Large intestine (tissue), 12 donors: ENCODE data around the gene RPL41. TPM values are rescaled to one million over a fixed set of nuclear protein-coding genes. Genes with fewer than 3 reads are reported as not detected.
"Not testable (repeated sequence)": the region's sequence is repeated elsewhere in the genome, so short reads cannot be mapped to it uniquely, and the experiment has no call there.

Experiments
- DNase-seq, 2 donors: peaks; one replicate each; pipeline versions ENCODE4 v3.0.0 to v3.0.0-alpha.2; 2013
- H3K27ac ChIP-seq: one replicate; pipeline ENCODE4 v1.5.1; 2013; ENCODE audit warnings: low read length
- H3K27me3 ChIP-seq: 2 replicates; pipeline ENCODE4 v1.6.1; 2013; ENCODE audit warnings: low read length; ENCODE audit not compliant: control insufficient read depth, insufficient read depth
- H3K36me3 ChIP-seq: 2 replicates; pipeline ENCODE4 v1.6.1; 2013; ENCODE audit warnings: low read length; ENCODE audit not compliant: control insufficient read depth, insufficient read depth
- H3K4me1 ChIP-seq: one replicate; pipeline ENCODE4 v1.6.1; 2013; ENCODE audit warnings: low read length; ENCODE audit not compliant: control insufficient read depth, insufficient read depth
- H3K4me3 ChIP-seq: one replicate; pipeline ENCODE4 v1.5.1; 2013; ENCODE audit warnings: low read length
- H3K9me3 ChIP-seq: one replicate; pipeline ENCODE4 v1.6.1; 2013; ENCODE audit warnings: mild to moderate bottlenecking, low read depth, low read length, moderate library complexity; ENCODE audit not compliant: control insufficient read depth
- WGBS: methylation state at CpG from one replicate; pipeline ENCODE4 v1.1.5; 2013; ENCODE audit warnings: low lambda C conversion rate; ENCODE audit not compliant: insufficient coverage; 5-methylcytosine and 5-hydroxymethylcytosine counted together
- long read RNA-seq, 11 donors: transcript quantifications; one replicate each; lab custom pipeline, GENCODE V29; 2026
- polyA plus RNA-seq: library from polyadenylated mRNA; unstranded; fragments of 120-200 nt; gene quantifications from one replicate; pipeline ENCODE4 v1.2.1, GENCODE V29; 2013

RPL41 gene
- polyA plus RNA-seq = 5,871 TPM
- long read RNA-seq, donor 1, transcript RPL41-206 (2 exons, 595 nt) = minor isoform, 24 of 410 reads
- long read RNA-seq, donor 1, transcript RPL41-202 (4 exons, 469 nt) = major isoform, 271 of 410 reads
- long read RNA-seq, donor 1, transcript RPL41-204 (3 exons, 699 nt) = minor isoform, 72 of 410 reads
- long read RNA-seq, donor 1, partial matches to known transcripts = 19 of 410 reads
- long read RNA-seq, donor 1, other reads (novel, unspliced or antisense) = 20 of 410 reads
- long read RNA-seq, donor 2, transcript RPL41-206 (2 exons, 595 nt) = minor isoform, 55 of 727 reads
- long read RNA-seq, donor 2, transcript RPL41-202 (4 exons, 469 nt) = major isoform, 451 of 727 reads
- long read RNA-seq, donor 2, transcript RPL41-201 (4 exons, 551 nt) = minor isoform, 5 of 727 reads
- long read RNA-seq, donor 2, transcript RPL41-204 (3 exons, 699 nt) = minor isoform, 132 of 727 reads
- long read RNA-seq, donor 2, partial matches to known transcripts = 19 of 727 reads
- long read RNA-seq, donor 2, other reads (novel, unspliced or antisense) = 61 of 727 reads
- long read RNA-seq, donor 3 = 0 reads
- long read RNA-seq, donor 4, transcript RPL41-206 (2 exons, 595 nt) = minor isoform, 14 of 229 reads
- long read RNA-seq, donor 4, transcript RPL41-202 (4 exons, 469 nt) = major isoform, 112 of 229 reads
- long read RNA-seq, donor 4, transcript RPL41-204 (3 exons, 699 nt) = minor isoform, 26 of 229 reads
- long read RNA-seq, donor 4, partial matches to known transcripts = 65 of 229 reads
- long read RNA-seq, donor 4, other reads (novel, unspliced or antisense) = 10 of 229 reads
- long read RNA-seq, donor 5, transcript RPL41-206 (2 exons, 595 nt) = minor isoform, 34 of 449 reads
- long read RNA-seq, donor 5, transcript RPL41-202 (4 exons, 469 nt) = major isoform, 271 of 449 reads
- long read RNA-seq, donor 5, transcript RPL41-204 (3 exons, 699 nt) = minor isoform, 86 of 449 reads
- long read RNA-seq, donor 5, partial matches to known transcripts = 13 of 449 reads
- long read RNA-seq, donor 5, other reads (novel, unspliced or antisense) = 39 of 449 reads
- long read RNA-seq, donor 6, transcript RPL41-201 (4 exons, 551 nt) = minor isoform, 5 of 964 reads
- long read RNA-seq, donor 6, transcript RPL41-202 (4 exons, 469 nt) = major isoform, 581 of 964 reads
- long read RNA-seq, donor 6, transcript RPL41-206 (2 exons, 595 nt) = minor isoform, 72 of 964 reads
- long read RNA-seq, donor 6, transcript RPL41-204 (3 exons, 699 nt) = minor isoform, 191 of 964 reads
- long read RNA-seq, donor 6, partial matches to known transcripts = 27 of 964 reads
- long read RNA-seq, donor 6, other reads (novel, unspliced or antisense) = 83 of 964 reads
- long read RNA-seq, donor 7, transcript RPL41-202 (4 exons, 469 nt) = major isoform, 318 of 479 reads
- long read RNA-seq, donor 7, transcript RPL41-204 (3 exons, 699 nt) = minor isoform, 109 of 479 reads
- long read RNA-seq, donor 7, transcript RPL41-206 (2 exons, 595 nt) = minor isoform, 20 of 479 reads
- long read RNA-seq, donor 7, partial matches to known transcripts = 14 of 479 reads
- long read RNA-seq, donor 7, other reads (novel, unspliced or antisense) = 13 of 479 reads
- long read RNA-seq, donor 8, transcript RPL41-204 (3 exons, 699 nt) = minor isoform, 209 of 1,079 reads
- long read RNA-seq, donor 8, transcript RPL41-201 (4 exons, 551 nt) = minor isoform, 8 of 1,079 reads
- long read RNA-seq, donor 8, transcript RPL41-206 (2 exons, 595 nt) = minor isoform, 44 of 1,079 reads
- long read RNA-seq, donor 8, transcript RPL41-202 (4 exons, 469 nt) = major isoform, 706 of 1,079 reads
- long read RNA-seq, donor 8, partial matches to known transcripts = 55 of 1,079 reads
- long read RNA-seq, donor 8, other reads (novel, unspliced or antisense) = 52 of 1,079 reads
- long read RNA-seq, donor 9, transcript RPL41-201 (4 exons, 551 nt) = minor isoform, 5 of 1,820 reads
- long read RNA-seq, donor 9, transcript RPL41-202 (4 exons, 469 nt) = major isoform, 823 of 1,820 reads
- long read RNA-seq, donor 9, transcript RPL41-204 (3 exons, 699 nt) = minor isoform, 242 of 1,820 reads
- long read RNA-seq, donor 9, transcript RPL41-206 (2 exons, 595 nt) = minor isoform, 64 of 1,820 reads
- long read RNA-seq, donor 9, partial matches to known transcripts = 619 of 1,820 reads
- long read RNA-seq, donor 9, other reads (novel, unspliced or antisense) = 59 of 1,820 reads
- long read RNA-seq, donor 10, transcript RPL41-202 (4 exons, 469 nt) = major isoform, 677 of 1,056 reads
- long read RNA-seq, donor 10, transcript RPL41-206 (2 exons, 595 nt) = minor isoform, 58 of 1,056 reads
- long read RNA-seq, donor 10, transcript RPL41-204 (3 exons, 699 nt) = minor isoform, 223 of 1,056 reads
- long read RNA-seq, donor 10, transcript RPL41-203 (4 exons, 335 nt) = minor isoform, 5 of 1,056 reads
- long read RNA-seq, donor 10, partial matches to known transcripts = 19 of 1,056 reads
- long read RNA-seq, donor 10, other reads (novel, unspliced or antisense) = 72 of 1,056 reads
- long read RNA-seq, donor 11, transcript RPL41-204 (3 exons, 699 nt) = minor isoform, 120 of 552 reads
- long read RNA-seq, donor 11, transcript RPL41-202 (4 exons, 469 nt) = major isoform, 351 of 552 reads
- long read RNA-seq, donor 11, transcript RPL41-206 (2 exons, 595 nt) = minor isoform, 34 of 552 reads
- long read RNA-seq, donor 11, partial matches to known transcripts = 20 of 552 reads
- long read RNA-seq, donor 11, other reads (novel, unspliced or antisense) = 22 of 552 reads

- peaks cover 15% of the 10 kb centered on the region for H3K4me1 ChIP-seq
- WGBS = 0% methylated on average over 3 of the region's 34 CpGs
- H3K27ac ChIP-seq = peak within 1 kb of the TSS; percentile 95
- H3K4me3 ChIP-seq = peak within 1 kb of the TSS; percentile 77
- peak; percentile 95 to 98 for DNase-seq
- H3K36me3 ChIP-seq = peaks cover 39% of the 10 kb centered on the region
- no peaks in the 10 kb centered on the region for H3K9me3 ChIP-seq
- H3K27me3 ChIP-seq = no peaks in the 10 kb centered on the region
These were observed at the start of gene RPL41 for GRCh38 chr12:56116267-56117081. Gene RPL41, plus strand, starts transcription at chr12:56116633.

- DNase-seq = no peak
- H3K27ac ChIP-seq = no peak overlapping the region
- no peaks in the 10 kb centered on the region for H3K27me3 ChIP-seq
- WGBS = 100% methylated on average over 2 of the region's 4 CpGs
- no peak overlapping the region for H3K4me3 ChIP-seq
- H3K36me3 ChIP-seq = no peaks in the 10 kb centered on the region
- no peaks in the 10 kb centered on the region for H3K4me1 ChIP-seq
- H3K9me3 ChIP-seq = no peaks in the 10 kb centered on the region
These were observed 44.8 kb upstream of the RPL41 start for GRCh38 chr12:56071648-56072047.

- WGBS = no CpG with 5 or more reads among the region's 5 CpGs
- Histone ChIP-seq H3K27me3 (no peaks in the 10 kb centered on the region), H3K36me3 (no peaks in the 10 kb centered on the region), H3K4me1 (peaks cover 3% of the 10 kb centered on the region), H3K9me3 (no peaks in the 10 kb centered on the region), H3K27ac (no peak overlapping the region), H3K4me3 (no peak overlapping the region)
- no peak for DNase-seq
These were observed 42.0 kb upstream of the RPL41 start for GRCh38 chr12:56074396-56074795.

- DNase-seq, H3K36me3 ChIP-seq, H3K4me3 ChIP-seq, H3K9me3 ChIP-seq, H3K27me3 ChIP-seq: not testable (repeated sequence)
- no CpG with 5 or more reads among the region's 9 CpGs for whole genome bisulfite sequencing
- Histone ChIP-seq H3K27ac (peak overlapping the region; percentile 100), H3K4me1 (peaks cover 10% of the 10 kb centered on the region)
These were observed 38.5 kb upstream of the RPL41 start for GRCh38 chr12:56077966-56078365.

GRCh38 chr12:56078427-56078826 lies 38.0 kb upstream of the RPL41 start:
- H3K4me3 ChIP-seq = peak overlapping the region; percentile 100
- WGBS = 100% methylated on average over 1 of the region's 1 CpG
- DNase-seq = no peak
- H3K4me1 ChIP-seq = peaks cover 15% of the 10 kb centered on the region
- no peaks in the 10 kb centered on the region for H3K9me3 ChIP-seq
- H3K36me3 ChIP-seq = peaks cover 5% of the 10 kb centered on the region
- H3K27me3 ChIP-seq = peaks cover 9% of the 10 kb centered on the region
- H3K27ac ChIP-seq = peak overlapping the region; percentile 100

GRCh38 chr12:56078931-56079722 lies 37.3 kb upstream of the RPL41 start:
- H3K4me1 ChIP-seq = peaks cover 22% of the 10 kb centered on the region
- H3K36me3 ChIP-seq = peaks cover 12% of the 10 kb centered on the region
- peak; percentile 73 to 89 for DNase-seq
- WGBS = no CpG with 5 or more reads among the region's 50 CpGs
- peak overlapping the region; percentile 100 for H3K27ac ChIP-seq
- peak overlapping the region; percentile 100 for H3K4me3 ChIP-seq
- no peaks in the 10 kb centered on the region for H3K9me3 ChIP-seq
- peaks cover 9% of the 10 kb centered on the region for H3K27me3 ChIP-seq

GRCh38 chr12:56079723-56080555 lies 36.5 kb upstream of the RPL41 start, which contains the start of gene ERBB3:
Gene ERBB3, plus strand, starts transcription at chr12:56080165. Its CDS starts 136 bp downstream, at chr12:56080301.
- DNase-seq = peak; percentile 90 to 96
- H3K9me3 ChIP-seq = no peaks in the 10 kb centered on the region
- peak within 1 kb of the TSS; percentile 100 for H3K4me3 ChIP-seq
- peak within 1 kb of the TSS; percentile 100 for H3K27ac ChIP-seq
- H3K36me3 ChIP-seq = peaks cover 16% of the 10 kb centered on the region
- no CpG with 5 or more reads among the region's 59 CpGs for WGBS
- peaks cover 9% of the 10 kb centered on the region for H3K27me3 ChIP-seq
- peaks cover 25% of the 10 kb centered on the region for H3K4me1 ChIP-seq
